Activated CD8-positive, alpha-beta T cell treated with anti-CD3 and anti-CD28 coated beads for 36 hours (primary cell): ENCODE measurements around the gene TRMT10B. TPM values are rescaled to one million over a fixed set of nuclear protein-coding genes. Genes with fewer than 3 reads are reported as not detected.
A peak's percentile ranks its signal among the peaks of the same experiment; 100 is the strongest.

Experiments
- ATAC-seq: fragments of 200-7000 bp; cut with Tn5 transposase; one replicate; pipeline ENCODE4 v1.10.0; 2021; ENCODE audit warnings: mild to moderate bottlenecking, moderate library complexity
- CTCF ChIA-PET: fragments of 350-600 bp; sonication (Branson Sonifier 250); formaldehyde crosslinking; loops from one replicate; lab custom pipeline; 2021; ENCODE audit warnings: antibody characterized with exemption; lab: Charles Lee
- POLR2A ChIA-PET: fragments of 350-600 bp; sonication (Branson Sonifier 250); formaldehyde crosslinking; loops from one replicate; lab custom pipeline; 2021; ENCODE audit warnings: antibody characterized with exemption; lab: Charles Lee
- DNase-seq: peaks from one replicate; pipeline ENCODE4 v3.0.0-alpha.2; 2020
- H3K27ac Mint-ChIP-seq: one replicate; pipeline ENCODE4 v1.8.0; 2021; ENCODE audit warnings: mild to moderate bottlenecking, mixed read lengths
- H3K27me3 Mint-ChIP-seq: one replicate; pipeline ENCODE4 v1.8.0; 2021; ENCODE audit warnings: mixed read lengths
- H3K36me3 Mint-ChIP-seq: one replicate; pipeline ENCODE4 v1.8.0; 2021; ENCODE audit warnings: low read depth, mixed read lengths
- H3K4me1 Mint-ChIP-seq: one replicate; pipeline ENCODE4 v1.8.0; 2021; ENCODE audit warnings: low read depth, mixed read lengths
- H3K4me3 Mint-ChIP-seq: one replicate; pipeline ENCODE4 v1.8.0; 2021; ENCODE audit warnings: mild to moderate bottlenecking, moderate library complexity, mixed read lengths
- H3K9me3 Mint-ChIP-seq: one replicate; pipeline ENCODE4 v1.8.0; 2021; ENCODE audit warnings: mixed read lengths
- intact Hi-C: fragments of 100-400 bp; cut with micrococcal nuclease; formaldehyde crosslinking; loops from one replicate; pipeline ENCODE4 v1.10.0; 2022
- total RNA-seq, 2 experiments: library from RNA; stranded (reverse); gene quantifications; one replicate each; pipeline ENCODE4 v1.2.3, GENCODE V29; 2021
- TF ChIP-seq, protein P1 (sequence below): fragments of 200-600 bp; IDR thresholded peaks from one replicate; pipeline ENCODE4 v1.8.0; 2022; ENCODE audit warnings: antibody characterized with exemption, mild to moderate bottlenecking

The TRMT10B gene
- total RNA-seq, 2 experiments from 2014 or later, result 10.6 to 12.0 TPM

GRCh38 chr9:37769306-37769705, 15.7 kb downstream of the TRMT10B start:
- Mint-ChIP-seq H3K27ac (no peak overlapping the region), H3K27me3 (no peaks in the 10 kb centered on the region), H3K36me3 (peaks cover 35% of the 10 kb centered on the region), H3K9me3 (no peaks in the 10 kb centered on the region), H3K4me3 (no peak overlapping the region), H3K4me1 (peaks cover 2% of the 10 kb centered on the region)
- TF ChIP-seq, protein P1, sequence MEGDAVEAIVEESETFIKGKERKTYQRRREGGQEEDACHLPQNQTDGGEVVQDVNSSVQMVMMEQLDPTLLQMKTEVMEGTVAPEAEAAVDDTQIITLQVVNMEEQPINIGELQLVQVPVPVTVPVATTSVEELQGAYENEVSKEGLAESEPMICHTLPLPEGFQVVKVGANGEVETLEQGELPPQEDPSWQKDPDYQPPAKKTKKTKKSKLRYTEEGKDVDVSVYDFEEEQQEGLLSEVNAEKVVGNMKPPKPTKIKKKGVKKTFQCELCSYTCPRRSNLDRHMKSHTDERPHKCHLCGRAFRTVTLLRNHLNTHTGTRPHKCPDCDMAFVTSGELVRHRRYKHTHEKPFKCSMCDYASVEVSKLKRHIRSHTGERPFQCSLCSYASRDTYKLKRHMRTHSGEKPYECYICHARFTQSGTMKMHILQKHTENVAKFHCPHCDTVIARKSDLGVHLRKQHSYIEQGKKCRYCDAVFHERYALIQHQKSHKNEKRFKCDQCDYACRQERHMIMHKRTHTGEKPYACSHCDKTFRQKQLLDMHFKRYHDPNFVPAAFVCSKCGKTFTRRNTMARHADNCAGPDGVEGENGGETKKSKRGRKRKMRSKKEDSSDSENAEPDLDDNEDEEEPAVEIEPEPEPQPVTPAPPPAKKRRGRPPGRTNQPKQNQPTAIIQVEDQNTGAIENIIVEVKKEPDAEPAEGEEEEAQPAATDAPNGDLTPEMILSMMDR, result no peak
- intact Hi-C loops, result no loop called here
- ChIA-PET POLR2A (interaction anchor here (1.6 to 1.8 kb wide), 2 partner anchors 12 to 14 kb away, joined by 3 to 6 read pairs; no protein-coding TSS in a partner anchor), CTCF (interaction anchor here (1.1 to 2.3 kb wide), 3 partner anchors 10 to 23 kb away, joined by 3 to 5 read pairs (median 4); no protein-coding TSS in a partner anchor)
- DNase-seq (no peak), ATAC-seq (no peak)

DNA sequence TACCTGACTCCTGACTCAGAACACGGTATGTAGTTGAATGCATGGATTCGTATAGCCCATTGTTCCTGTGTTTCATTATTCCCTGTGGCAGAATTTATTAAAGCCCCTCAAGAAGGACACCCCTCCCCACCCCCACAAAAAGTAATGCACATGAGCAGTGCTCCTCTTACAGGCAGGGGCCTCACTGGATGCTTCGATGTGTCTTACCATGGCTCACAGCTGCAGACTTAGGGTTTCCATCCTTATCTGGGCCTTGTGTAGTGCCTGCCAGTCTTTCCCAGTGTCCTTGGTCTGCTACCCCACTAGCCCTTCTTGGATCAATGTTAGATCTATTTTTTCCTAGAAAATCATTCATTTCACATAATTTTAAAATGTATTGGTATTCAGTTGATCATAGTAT, 16.4 kb downstream of the TRMT10B start:
- POLR2A ChIA-PET, result interaction anchor here (1.8 kb wide), 1 partner anchor 13 kb away, joined by 6 read pairs; no protein-coding TSS in a partner anchor
- no peak overlapping the region for H3K27ac Mint-ChIP-seq
- intact Hi-C loops, result no loop called here
- TF ChIP-seq, protein P1, result no peak
- H3K4me1 Mint-ChIP-seq, result peaks cover 2% of the 10 kb centered on the region
- H3K9me3 Mint-ChIP-seq, result no peaks in the 10 kb centered on the region
- H3K27me3 Mint-ChIP-seq, result no peaks in the 10 kb centered on the region
- ATAC-seq, result no peak
- CTCF ChIA-PET, result interaction anchor here (1.1 to 1.3 kb wide), 3 partner anchors 9 to 22 kb away, joined by 3 to 5 read pairs (median 4); no protein-coding TSS in a partner anchor
- no peak overlapping the region for H3K4me3 Mint-ChIP-seq
- H3K36me3 Mint-ChIP-seq, result peaks cover 33% of the 10 kb centered on the region
- no peak for DNase-seq

DNA sequence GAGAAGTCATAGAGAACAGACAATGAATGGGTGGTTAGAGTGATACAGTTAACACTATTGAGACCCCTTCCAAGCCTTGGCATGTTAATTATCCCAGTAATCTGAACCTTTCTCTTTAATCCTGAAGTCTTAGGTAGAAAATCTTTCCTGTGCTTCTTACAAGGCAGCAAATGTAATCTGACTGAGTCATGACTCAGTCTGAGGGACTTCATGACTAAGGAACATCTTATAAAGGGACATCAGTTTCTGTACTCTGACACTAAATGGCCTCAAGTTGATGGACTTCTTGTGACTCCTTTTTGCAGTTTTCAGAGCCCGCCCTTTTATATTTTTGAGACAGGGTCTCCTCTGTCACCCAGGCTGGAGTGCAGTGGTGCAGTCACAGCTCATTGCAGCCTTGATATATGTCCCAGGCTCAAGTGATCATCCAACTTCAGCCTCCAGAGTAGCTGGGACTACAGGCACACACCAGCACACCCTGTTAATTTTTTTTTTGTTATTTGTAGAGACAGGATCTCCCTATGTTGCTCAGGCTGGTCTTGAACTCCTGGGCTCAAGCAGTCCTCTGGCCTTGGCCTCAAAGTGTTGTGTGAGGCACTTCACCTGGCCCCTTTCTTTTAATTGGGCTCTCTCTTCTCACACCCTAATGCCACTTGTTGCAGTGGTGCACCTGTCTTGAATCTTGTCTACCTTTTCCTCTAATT, 21.8 kb downstream of the TRMT10B start:
- DNase-seq (no peak), ATAC-seq (no peak)
- no peaks in the 10 kb centered on the region for H3K27me3 Mint-ChIP-seq
- no peaks in the 10 kb centered on the region for H3K9me3 Mint-ChIP-seq
- TF ChIP-seq, protein P1, result no peak
- H3K4me1 Mint-ChIP-seq, result peaks cover 5% of the 10 kb centered on the region
- H3K36me3 Mint-ChIP-seq, result peaks cover 40% of the 10 kb centered on the region
- CTCF ChIA-PET, result interaction anchor here (2.2 kb wide), 1 partner anchor 9 kb away, joined by 5 read pairs; the partner anchor contains the start of gene EXOSC3
- intact Hi-C loops, result no loop called here
- H3K4me3 Mint-ChIP-seq, result no peak overlapping the region
- POLR2A ChIA-PET, result interaction anchor here (1.1 kb wide), 1 partner anchor 10 kb away, joined by 5 read pairs; the partner anchor contains the start of gene EXOSC3
- peak overlapping the region; percentile 17 for H3K27ac Mint-ChIP-seq

GRCh38 chr9:37776328-37776727, 22.7 kb downstream of the TRMT10B start:
- ChIA-PET CTCF (no interaction called here), POLR2A (interaction anchor here (1.1 kb wide), 1 partner anchor 9 kb away, joined by 5 read pairs; the partner anchor contains the start of gene EXOSC3)
- no peak for ATAC-seq
- no peak for DNase-seq
- TF ChIP-seq, protein P1, result no peak
- peaks cover 11% of the 10 kb centered on the region for H3K4me1 Mint-ChIP-seq
- no peak overlapping the region for H3K27ac Mint-ChIP-seq
- intact Hi-C loops, result no loop called here
- H3K4me3 Mint-ChIP-seq, result no peak overlapping the region
- H3K36me3 Mint-ChIP-seq, result peaks cover 49% of the 10 kb centered on the region
- no peaks in the 10 kb centered on the region for H3K9me3 Mint-ChIP-seq
- no peaks in the 10 kb centered on the region for H3K27me3 Mint-ChIP-seq

- peak overlapping the region; percentile 60 for H3K27ac Mint-ChIP-seq
- H3K4me3 Mint-ChIP-seq, result no peak overlapping the region
- H3K36me3 Mint-ChIP-seq, result peaks cover 63% of the 10 kb centered on the region
- intact Hi-C loops, result no loop called here
- ATAC-seq, result no peak
- H3K27me3 Mint-ChIP-seq, result no peaks in the 10 kb centered on the region
- DNase-seq, result no peak
- H3K4me1 Mint-ChIP-seq, result peaks cover 31% of the 10 kb centered on the region
- POLR2A ChIA-PET, result interaction anchor here (0.8 to 1.4 kb wide), 4 partner anchors 10 to 125 kb away, joined by 3 to 4 read pairs (median 4); no protein-coding TSS in a partner anchor
- TF ChIP-seq, protein P1, result no peak
- no peaks in the 10 kb centered on the region for H3K9me3 Mint-ChIP-seq
- CTCF ChIA-PET, result interaction anchor here (0.6 to 1.3 kb wide), 3 partner anchors 9 to 357 kb away, joined by 3 to 4 read pairs (median 3); no protein-coding TSS in a partner anchor
Measured at GRCh38 chr9:37778534-37778933, 24.9 kb downstream of the TRMT10B start.
